GM20431 (cell line): ENCODE measurements around the gene NUP54.

Source experiments
- in situ Hi-C: fragments of 300-500 bp; cut with MseI, MboI; formaldehyde crosslinking; loops from one replicate; pipeline ENCODE4 v1.15.0; 2020; ENCODE audit warnings: low sequenced_read_pairs; ENCODE audit not compliant: unreplicated experiment

The NUP54 gene

DNA sequence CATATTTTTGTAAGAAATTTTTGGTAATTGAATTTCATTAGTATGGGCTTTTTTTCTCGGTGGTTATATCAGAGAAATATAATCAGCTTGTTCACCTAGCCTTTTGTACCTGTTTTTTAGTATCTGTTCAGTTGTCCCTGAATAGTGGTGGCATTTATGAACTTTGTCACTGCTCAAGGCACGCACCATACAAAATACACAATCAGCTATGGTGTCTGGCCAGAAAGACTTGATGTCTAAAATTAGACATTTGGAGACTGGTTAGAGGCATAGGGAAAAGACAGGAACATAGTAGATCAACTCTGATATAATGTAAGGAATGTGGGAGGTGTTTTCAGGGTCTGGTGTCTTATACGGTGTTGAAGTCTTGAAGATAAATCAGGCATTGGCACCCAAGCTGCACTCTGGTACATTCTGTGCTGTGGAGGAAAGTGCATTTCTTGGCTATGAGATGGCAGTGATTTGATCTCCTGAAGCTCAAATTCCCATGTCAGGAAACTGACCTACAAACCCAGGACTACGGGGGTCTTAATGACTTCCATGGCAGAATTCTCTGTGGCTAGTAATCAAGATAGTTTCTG lies 70.1 kb downstream of the NUP54 start:
- in situ Hi-C loops, result no loop called here

DNA sequence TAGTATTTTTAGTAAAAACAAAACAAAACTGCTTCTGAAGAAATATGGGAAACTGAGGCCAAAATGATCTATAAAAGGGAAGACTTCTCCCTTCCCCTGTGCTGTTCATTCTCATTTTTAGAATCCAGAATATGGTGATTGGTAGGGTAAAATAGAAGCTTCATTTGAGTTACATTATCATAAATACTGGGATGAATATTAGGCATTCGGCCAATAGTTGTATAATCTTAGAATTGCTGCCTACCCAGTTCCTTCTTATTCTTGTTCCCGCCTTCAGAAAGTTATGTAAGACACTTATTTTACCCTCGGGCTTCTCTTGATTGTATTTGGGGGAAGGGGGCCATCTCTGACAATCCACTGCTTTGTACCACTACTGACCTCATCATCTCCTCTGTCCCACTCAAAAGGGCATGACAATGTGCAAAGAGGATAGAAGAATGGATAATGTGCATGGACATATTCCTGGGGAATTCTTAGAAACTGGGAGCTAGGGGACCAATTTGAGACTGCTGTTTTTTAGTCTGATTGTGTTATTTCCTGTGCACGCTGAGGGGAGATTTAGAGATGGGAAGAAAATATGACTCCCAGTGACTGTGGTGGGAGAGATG lies 73.1 kb downstream of the NUP54 start:
- in situ Hi-C loops, result no loop called here

DNA sequence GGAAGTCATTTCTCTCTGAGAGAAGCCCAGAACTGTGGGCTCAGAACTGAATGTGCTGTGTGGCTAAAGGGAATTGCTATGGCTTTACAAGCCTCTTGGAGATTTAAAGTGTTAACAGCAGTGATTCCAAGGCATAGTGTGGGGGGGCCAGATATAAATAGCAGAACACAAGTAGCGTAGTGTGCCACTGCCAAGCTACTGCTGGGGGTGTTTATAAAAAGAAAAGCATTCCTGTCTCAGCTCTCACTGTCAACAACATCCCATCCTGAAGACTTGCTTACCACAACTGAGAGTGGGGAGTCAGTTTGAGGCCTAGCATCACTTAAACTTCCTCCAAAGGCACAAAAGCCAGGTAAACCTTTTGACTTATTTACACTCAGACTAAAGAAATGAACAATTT lies 73.7 kb downstream of the NUP54 start, which contains the start of gene ART3:
ART3 (plus strand) TSS at position 242 of the 400 bp plus-strand sequence. CDS start 1,181 bp downstream, outside the sequence.
- in situ Hi-C loops, result no loop called here

DNA sequence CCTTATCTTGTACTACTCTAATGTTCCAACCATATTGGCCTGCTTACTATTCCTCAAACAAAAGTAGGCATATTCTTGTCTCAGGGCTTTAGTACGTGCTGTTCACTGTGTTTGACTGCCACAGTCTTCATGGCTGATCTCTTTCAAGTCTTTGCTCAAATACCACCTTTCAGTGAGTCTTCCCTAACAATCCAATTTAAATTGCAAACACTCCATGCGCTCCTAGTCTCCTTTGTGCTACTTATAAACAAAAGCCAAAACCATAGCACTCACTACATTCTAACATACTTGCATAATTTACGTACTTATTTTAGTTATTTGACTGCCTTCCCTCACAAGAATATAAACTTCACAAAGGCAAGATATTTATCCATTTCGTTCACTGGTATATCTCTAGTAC lies 75.4 kb downstream of the NUP54 start:
- in situ Hi-C loops, result no loop called here

DNA sequence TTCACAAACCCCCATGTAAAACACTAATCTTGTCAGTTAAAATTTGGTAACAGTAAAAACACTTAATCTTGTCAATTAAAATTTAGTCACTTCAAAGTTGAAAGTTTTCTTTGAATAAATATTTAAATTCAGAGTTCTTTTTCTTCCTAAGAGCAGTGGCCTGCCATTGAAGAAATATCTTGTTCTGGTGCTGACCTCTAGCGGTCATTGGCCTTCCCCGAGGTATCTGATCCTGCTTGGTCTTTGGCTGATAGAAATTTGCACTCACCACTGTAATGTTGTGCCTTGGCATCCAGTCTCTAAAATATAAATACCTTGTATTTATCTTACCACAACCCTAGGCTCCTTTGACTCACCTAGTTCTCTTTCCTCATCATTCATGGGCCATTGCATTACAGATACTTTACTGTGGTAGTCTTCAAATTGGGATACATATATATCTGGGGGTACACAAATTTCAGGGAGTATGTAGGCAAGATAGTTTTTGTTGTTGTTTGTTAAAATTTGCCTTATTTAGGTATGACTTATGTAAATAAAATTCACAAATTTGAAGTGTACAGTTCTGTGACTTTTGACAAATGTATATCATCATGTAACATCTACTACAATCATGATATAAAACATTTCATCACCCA lies 80.4 kb downstream of the NUP54 start:
- in situ Hi-C loops, result no loop called here

DNA sequence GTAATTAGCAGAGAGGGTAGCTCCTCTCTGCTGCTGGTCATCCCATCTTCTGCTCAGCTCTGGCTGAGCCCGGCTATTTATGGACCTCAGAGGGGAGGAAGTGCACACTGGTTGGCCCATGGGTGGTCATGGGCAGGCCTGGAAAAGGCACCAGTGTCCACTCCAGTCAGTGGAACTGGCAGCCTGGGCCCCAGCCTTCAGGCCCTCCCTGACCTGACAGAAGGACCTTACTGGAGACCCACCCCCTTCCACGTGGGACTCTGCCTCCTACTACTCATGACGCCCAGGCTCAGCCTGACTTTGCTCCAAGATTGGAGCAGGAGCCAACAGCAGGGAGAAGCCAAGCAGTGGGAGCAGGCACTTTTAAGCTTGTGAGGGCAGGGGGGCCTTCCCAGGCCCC lies 81.7 kb downstream of the NUP54 start:
- in situ Hi-C loops, result no loop called here
